Activated CD4-positive, alpha-beta T cell treated with anti-CD3 and anti-CD28 coated beads for 36 hours (primary cell): ENCODE measurements around the gene SNAPC5. TPM values are rescaled to one million over a fixed set of nuclear protein-coding genes. Genes with fewer than 3 reads are reported as not detected.

ENCODE experiments used
- ATAC-seq: fragments of 200-7000 bp; cut with Tn5 transposase; one replicate; pipeline ENCODE4 v1.10.0; 2021; ENCODE audit warnings: mild to moderate bottlenecking, moderate library complexity
- CTCF ChIA-PET: fragments of 350-600 bp; sonication (Branson Sonifier 250); formaldehyde crosslinking; loops from one replicate; lab custom pipeline; 2021; ENCODE audit warnings: antibody characterized with exemption; lab: Charles Lee
- POLR2A ChIA-PET: fragments of 350-600 bp; sonication (Branson Sonifier 250); formaldehyde crosslinking; loops from one replicate; lab custom pipeline; 2021; ENCODE audit warnings: antibody characterized with exemption, inconsistent platforms; lab: Charles Lee
- DNase-seq: peaks from one replicate; pipeline ENCODE4 v3.0.0-alpha.2; 2020
- H3K27ac Mint-ChIP-seq: one replicate; pipeline ENCODE4 v1.8.0; 2021; ENCODE audit warnings: mixed read lengths
- H3K27me3 Mint-ChIP-seq: one replicate; pipeline ENCODE4 v1.8.0; 2021; ENCODE audit warnings: mixed read lengths
- H3K36me3 Mint-ChIP-seq: one replicate; pipeline ENCODE4 v1.8.0; 2021; ENCODE audit warnings: low read depth, mixed read lengths
- H3K4me1 Mint-ChIP-seq: one replicate; pipeline ENCODE4 v1.8.0; 2021; ENCODE audit warnings: mixed read lengths
- H3K4me3 Mint-ChIP-seq: one replicate; pipeline ENCODE4 v1.8.0; 2021; ENCODE audit warnings: mild to moderate bottlenecking, moderate library complexity, mixed read lengths
- H3K9me3 Mint-ChIP-seq: one replicate; pipeline ENCODE4 v1.8.0; 2021; ENCODE audit warnings: low read depth, mixed read lengths
- intact Hi-C, 2 experiments: fragments of 100-400 bp; cut with DNase I in 1 of 2; cut with micrococcal nuclease in 1 of 2; formaldehyde crosslinking; loops; one replicate each; pipeline versions ENCODE4 v1.14.2 to v1.15.1; 2022 to 2024; cut with DNase I, micrococcal nuclease
- microRNA-seq: library from miRNA; unstranded; fragments of <30 nt; microRNA quantifications from one replicate; pipeline ENCODE4 v1.2.0, GENCODE V29; 2021; ENCODE audit warnings: borderline replicate concordance
- total RNA-seq, 2 experiments: library from RNA; stranded (reverse); gene quantifications; one replicate each; pipeline ENCODE4 v1.2.3, GENCODE V29; 2021

SNAPC5 gene
- total RNA-seq, 2 experiments from 2014 or later, result 25.7 to 30.1 TPM

DNA sequence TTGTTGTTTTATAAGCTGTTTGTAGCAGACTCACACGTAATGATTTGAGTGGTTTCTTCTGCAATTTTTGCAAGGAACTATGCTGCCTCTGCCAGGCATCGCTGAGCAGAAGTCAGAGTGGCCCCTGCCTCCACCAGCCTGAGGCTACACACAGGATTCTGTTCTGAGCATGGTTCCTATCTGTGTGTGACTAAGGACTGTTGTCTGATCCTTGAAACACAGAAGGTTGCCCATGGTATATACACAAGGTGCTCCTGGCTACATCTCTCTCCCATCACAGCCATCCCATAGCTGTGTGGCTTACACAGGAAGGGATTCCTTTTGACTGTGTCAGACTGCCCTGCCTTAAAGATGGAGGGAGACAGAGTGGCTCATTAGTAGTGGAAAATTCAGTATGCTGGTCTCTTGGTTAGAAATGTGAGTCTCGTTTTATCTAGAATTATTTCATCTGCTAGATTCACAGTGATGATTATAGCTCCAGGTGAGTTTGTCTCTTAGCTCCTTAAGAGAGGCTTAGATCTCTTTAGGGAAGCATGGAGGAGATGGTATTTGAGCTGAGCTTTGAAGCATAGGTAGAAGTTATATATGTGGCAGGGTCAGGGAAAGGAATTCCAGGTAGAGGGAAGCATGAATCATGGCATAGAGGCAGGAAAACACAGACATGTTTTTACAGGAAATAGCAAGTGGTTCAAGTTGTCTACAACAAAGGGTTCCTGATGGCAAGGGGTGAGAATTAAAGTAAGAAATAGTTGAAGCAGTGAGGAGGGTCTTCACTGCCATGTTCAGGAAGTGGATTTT, 37.5 kb downstream of the SNAPC5 start:
- CTCF ChIA-PET, result interaction anchor here (0.6 kb wide), 1 partner anchor 409 kb away, joined by 3 read pairs; no protein-coding TSS in a partner anchor
- intact Hi-C loops, result no loop called here
- DNase-seq (no peak), ATAC-seq (no peak)
- peaks cover 33% of the 10 kb centered on the region for H3K36me3 Mint-ChIP-seq
- H3K9me3 Mint-ChIP-seq, result no peaks in the 10 kb centered on the region
- peaks cover 20% of the 10 kb centered on the region for H3K4me1 Mint-ChIP-seq
- H3K27ac Mint-ChIP-seq, result peak overlapping the region; percentile 51
- POLR2A ChIA-PET, result interaction anchor here (0.8 kb wide), 1 partner anchor 25 kb away, joined by 4 read pairs; no protein-coding TSS in a partner anchor
- H3K27me3 Mint-ChIP-seq, result no peaks in the 10 kb centered on the region
- H3K4me3 Mint-ChIP-seq, result no peak overlapping the region

- Mint-ChIP-seq H3K4me3 (no peak overlapping the region), H3K9me3 (no peaks in the 10 kb centered on the region), H3K27ac (no peak overlapping the region), H3K4me1 (peaks cover 20% of the 10 kb centered on the region), H3K36me3 (peaks cover 32% of the 10 kb centered on the region), H3K27me3 (no peaks in the 10 kb centered on the region)
- intact Hi-C loops, result no loop called here
- CTCF ChIA-PET, result interaction anchor here (0.7 kb wide), 1 partner anchor 162 kb away, joined by 3 read pairs; no protein-coding TSS in a partner anchor
- ATAC-seq (peak; percentile 75), DNase-seq (peak; percentile 45)
- POLR2A ChIA-PET, result no interaction called here
These were observed 41.4 kb downstream of the SNAPC5 start for GRCh38 chr15:66456211-66456610.

DNA sequence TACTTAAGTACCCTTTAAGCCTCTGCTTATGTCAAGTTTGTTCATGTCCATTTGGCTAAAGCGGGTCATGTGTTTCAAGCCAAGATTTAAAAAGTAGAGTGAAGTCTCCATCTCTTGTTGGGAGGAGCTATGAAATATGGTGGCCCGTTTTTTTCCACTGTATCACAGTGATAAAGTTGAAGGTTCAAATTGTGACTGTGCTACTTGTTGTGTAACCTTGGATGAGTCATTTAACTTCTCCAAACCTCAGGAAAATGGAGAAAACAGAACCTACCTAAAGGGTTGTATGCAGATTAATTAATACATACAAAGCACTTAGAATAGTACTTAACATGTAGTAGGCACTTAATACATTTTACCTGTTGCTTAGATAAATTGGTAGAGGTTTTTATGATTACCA, 43.4 kb downstream of the SNAPC5 start:
- H3K27ac Mint-ChIP-seq, result no peak overlapping the region
- no peak for ATAC-seq
- intact Hi-C loops, result no loop called here
- no peaks in the 10 kb centered on the region for H3K27me3 Mint-ChIP-seq
- peaks cover under 1% of the 10 kb centered on the region for H3K9me3 Mint-ChIP-seq
- CTCF ChIA-PET, result no interaction called here
- no peak for DNase-seq
- peaks cover 28% of the 10 kb centered on the region for H3K36me3 Mint-ChIP-seq
- no peak overlapping the region for H3K4me3 Mint-ChIP-seq
- POLR2A ChIA-PET, result no interaction called here
- H3K4me1 Mint-ChIP-seq, result peaks cover 15% of the 10 kb centered on the region

GRCh38 chr15:66452971-66453580, 44.5 kb downstream of the SNAPC5 start:
- intact Hi-C loops, result no loop called here
- H3K27me3 Mint-ChIP-seq, result no peaks in the 10 kb centered on the region
- no peak overlapping the region for H3K4me3 Mint-ChIP-seq
- POLR2A ChIA-PET, result no interaction called here
- DNase-seq, result no peak
- CTCF ChIA-PET, result interaction anchor here (0.7 kb wide), 1 partner anchor 914 kb away, joined by 3 read pairs; no protein-coding TSS in a partner anchor
- peaks cover 2% of the 10 kb centered on the region for H3K9me3 Mint-ChIP-seq
- no peak overlapping the region for H3K27ac Mint-ChIP-seq
- H3K36me3 Mint-ChIP-seq, result peaks cover 34% of the 10 kb centered on the region
- no peak for ATAC-seq
- peaks cover 15% of the 10 kb centered on the region for H3K4me1 Mint-ChIP-seq

DNA sequence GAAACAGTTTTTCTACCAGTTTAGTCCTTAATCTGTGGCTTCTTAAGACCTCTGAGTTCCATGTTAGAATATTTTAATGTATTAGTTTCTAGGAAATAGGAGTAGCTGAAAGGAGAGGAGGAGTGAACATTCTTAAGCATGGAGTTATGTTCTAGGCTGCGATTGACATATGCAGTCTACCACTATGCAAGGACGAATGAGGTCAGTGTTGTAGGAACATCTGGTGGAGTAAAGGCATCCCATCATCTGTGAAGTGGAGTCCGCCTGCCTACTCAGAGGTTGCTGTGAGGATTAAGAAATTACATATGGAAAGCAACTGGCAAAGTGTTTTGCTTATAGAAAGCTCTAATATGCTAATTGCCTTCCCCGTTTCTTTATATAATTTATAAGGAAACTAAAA, 45.1 kb downstream of the SNAPC5 start:
- ChIA-PET CTCF (interaction anchor here (0.7 kb wide), 1 partner anchor 913 kb away, joined by 3 read pairs; no protein-coding TSS in a partner anchor), POLR2A (no interaction called here)
- Mint-ChIP-seq H3K36me3 (peaks cover 38% of the 10 kb centered on the region), H3K27me3 (no peaks in the 10 kb centered on the region), H3K27ac (no peak overlapping the region), H3K9me3 (peaks cover 2% of the 10 kb centered on the region), H3K4me1 (peaks cover 15% of the 10 kb centered on the region), H3K4me3 (no peak overlapping the region)
- ATAC-seq (no peak), DNase-seq (no peak)
- intact Hi-C loops, result no loop called here

Small RNA genes lying within 50 kb of the gene (microRNA-seq; reads per million reads assigned to microRNA genes)
- not detected for gene MIR4512

Other genes starting within 250 kb of the SNAPC5 start
- not detected for gene MEGF11, start 244.0 kb downstream of the SNAPC5 start, total RNA-seq
- gene DIS3L, start 204.2 kb downstream of the SNAPC5 start, total RNA-seq, result 10 to 100 TPM; 24.6 to 25.9 TPM
- 10 to 100 TPM; 49.9 to 50.8 TPM for gene TIPIN, start 141.1 kb downstream of the SNAPC5 start, total RNA-seq
- 100 to 1,000 TPM in 1 of 2 experiments, 10 to 100 TPM in 1; 94.9 to 115 TPM for gene MAP2K1, start 110.8 kb downstream of the SNAPC5 start, total RNA-seq
- gene RPL4, start 7.1 kb upstream of the SNAPC5 start, total RNA-seq, result 1,000 to 10,000 TPM; 4,227 to 4,959 TPM
- 10 to 100 TPM; 27.4 to 31.1 TPM for gene ZWILCH, start 7.6 kb upstream of the SNAPC5 start, total RNA-seq
- gene LCTL, start 68.2 kb upstream of the SNAPC5 start, total RNA-seq, result not detected
- gene SMAD6, start 204.5 kb upstream of the SNAPC5 start, total RNA-seq, result under 1 TPM; 0.19 to 0.23 TPM